NCI-H1436 (cell line): Measurements from ENCODE around the gene EP300.

Experiments
- DNase-seq: peaks from one replicate; lab custom pipeline; 2025; lab: John Stamatoyannopoulos, UW

EP300 gene

DNA sequence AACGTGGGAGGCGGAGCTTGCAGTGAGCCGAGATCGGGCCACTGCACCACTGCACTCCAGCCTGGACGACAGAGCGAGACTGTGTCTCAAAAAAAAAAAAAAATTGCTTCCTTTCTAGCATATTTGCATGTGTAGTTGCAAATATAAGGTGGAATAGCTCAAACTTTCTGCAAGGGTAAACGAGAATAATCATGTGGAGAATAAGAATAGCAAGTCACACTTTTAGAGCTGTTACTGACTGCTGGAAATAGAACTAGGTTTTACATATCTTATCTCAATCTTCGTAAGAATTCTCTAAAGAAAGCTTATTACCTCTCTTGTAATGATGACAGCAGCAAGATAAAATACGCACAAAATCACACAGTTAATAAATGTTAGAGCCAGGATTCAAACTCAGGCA is 114.3 kb downstream of the EP300 start:
- DNase-seq = no peak

GRCh38 chr22:41215409-41215808 is 123.0 kb downstream of the EP300 start:
- no peak for DNase-seq

DNA sequence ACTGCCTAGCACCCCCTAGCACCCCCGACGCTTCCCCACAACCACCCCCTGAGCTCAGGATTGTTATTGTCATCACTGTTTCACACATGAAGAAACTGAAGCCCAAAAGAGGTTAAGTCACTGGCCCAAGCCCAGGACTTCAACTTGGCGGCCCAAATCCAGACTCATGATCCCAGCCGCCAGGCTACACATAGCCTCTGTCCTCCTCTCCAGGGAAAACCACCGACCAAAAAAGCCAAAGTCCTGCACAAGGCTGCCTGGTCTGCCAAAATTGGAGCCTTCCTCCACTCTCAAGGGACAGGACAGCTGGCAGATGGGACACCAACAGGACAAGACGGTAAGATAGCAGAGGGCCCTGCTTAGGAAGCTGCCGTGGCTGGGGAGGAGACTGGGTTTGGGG is 123.5 kb downstream of the EP300 start:
- no peak for DNase-seq

- DNase-seq = no peak
Observed at GRCh38 chr22:41216984-41217383, 124.6 kb downstream of the EP300 start.

DNA sequence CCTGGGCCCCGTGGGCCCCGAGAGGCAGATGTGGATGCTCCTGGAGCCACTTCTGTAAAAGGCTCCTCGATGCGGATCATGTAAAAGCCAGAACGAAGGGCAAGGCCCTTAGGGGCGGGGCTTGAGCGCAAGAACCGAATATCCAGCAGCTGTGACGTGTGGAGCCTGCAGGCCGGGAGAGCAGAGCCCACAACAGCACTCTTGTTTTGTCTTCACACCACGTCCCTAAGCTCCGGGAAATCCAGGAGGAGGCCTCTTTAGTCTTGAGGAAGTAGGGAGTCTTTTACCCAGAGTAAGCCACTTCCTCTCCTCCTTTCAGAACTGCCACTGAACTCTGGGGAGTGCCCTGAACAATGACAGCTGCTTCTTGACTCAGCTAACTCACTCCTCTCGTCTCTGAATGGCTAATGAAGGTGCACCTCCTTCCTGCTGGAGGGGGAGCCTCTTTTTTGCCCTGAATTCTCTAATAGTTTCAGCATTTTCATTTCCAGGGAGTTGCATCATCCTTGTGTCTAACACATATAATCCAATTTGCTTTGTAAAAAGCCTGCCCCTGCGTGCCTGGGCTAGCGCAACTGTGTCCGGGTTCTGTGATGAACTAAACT is 125.3 kb downstream of the EP300 start:
- DNase-seq = peak; percentile 33

DNA sequence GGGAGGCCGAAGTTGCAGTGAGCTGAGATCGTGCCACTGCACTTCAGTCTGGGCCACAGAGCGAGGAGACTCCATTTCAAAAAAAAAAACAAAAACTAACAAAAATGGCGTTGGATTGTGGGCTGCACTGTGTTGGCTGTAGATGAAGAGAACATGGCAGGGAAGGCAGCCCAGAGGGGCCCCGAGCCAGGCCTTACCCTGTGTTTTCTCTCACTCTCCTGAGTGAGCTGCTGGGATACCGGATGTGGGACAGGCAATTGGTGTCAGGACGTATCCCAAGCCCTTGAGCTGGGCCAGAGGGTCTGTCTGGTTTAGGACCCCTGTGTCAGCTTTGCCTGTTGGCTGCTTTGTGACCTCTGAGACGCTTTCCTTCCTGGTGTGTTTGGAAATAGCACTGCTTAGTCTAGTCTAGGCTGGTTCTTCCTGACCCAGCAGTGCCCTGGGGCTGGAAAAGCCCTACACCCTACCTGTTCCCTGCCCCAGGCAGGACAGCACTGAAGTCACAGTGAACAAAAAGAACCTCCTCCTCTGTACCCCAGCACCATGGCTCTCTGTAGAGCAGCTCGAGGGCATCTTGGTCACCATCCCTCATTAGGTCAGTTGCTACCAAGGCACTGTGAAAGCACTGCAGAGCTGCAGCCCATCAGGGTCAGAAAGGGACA is 130.6 kb downstream of the EP300 start:
- no peak for DNase-seq

DNA sequence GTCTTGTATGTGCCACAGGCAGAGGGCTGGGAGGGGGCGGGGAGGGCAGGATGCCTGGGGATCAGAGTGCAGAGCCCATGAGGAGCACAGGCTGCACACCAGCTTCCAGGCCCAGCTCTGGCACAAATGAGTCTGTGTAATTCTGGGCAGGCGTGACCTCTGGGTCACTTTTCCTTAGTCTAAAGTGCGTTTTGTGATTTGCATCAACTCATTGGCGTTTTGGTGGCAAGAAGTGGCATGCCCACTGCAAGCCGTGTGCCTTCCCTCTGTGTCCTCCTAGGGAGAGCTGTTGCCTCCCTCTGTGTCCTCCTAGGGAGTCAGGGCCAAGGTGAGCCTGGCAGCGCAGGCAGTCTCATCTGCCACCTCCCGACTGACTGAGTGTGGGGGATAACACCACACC is 131.1 kb downstream of the EP300 start:
- DNase-seq = no peak

GRCh38 chr22:41226723-41227655 is 134.6 kb downstream of the EP300 start:
- no peak for DNase-seq

GRCh38 chr22:41229215-41229614 is 136.8 kb downstream of the EP300 start:
- no peak for DNase-seq
